ENCODE data around the gene TTC28.
"Not testable (repeated sequence)": the region's sequence is repeated elsewhere in the genome, so short reads cannot be mapped to it uniquely, and the experiment has no call there.

Gene TTC28

DNA sequence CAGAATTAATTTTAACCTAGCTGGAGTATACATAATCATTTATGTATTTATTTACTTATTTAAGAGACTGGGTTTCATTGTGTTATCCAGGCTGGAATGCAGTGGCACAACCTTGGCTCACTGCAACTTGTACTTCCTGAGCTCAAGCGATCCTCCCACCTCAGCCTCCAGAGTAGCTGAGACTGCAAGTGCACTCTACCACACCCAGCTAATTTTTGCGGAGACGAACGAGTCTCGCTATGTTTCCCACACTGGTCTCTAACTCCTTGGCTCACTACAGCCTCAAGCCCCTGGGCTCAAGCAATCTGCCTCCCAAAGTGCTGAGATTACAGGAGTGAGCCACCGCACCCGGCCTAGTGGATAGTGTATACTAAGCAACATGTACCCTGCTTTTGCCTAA, 1.5 kb downstream of the TTC28 start:
- WGBS, 2 experiments, result 90 to 91% methylated on average over 7 of the region's 7 CpGs
- H3K4me3 ChIP-seq (ENCODE audit: insufficient read depth, low read depth, low read length); H3K36me3 ChIP-seq (ENCODE audit: control insufficient read depth, insufficient read depth, low read length); H3K9me3 ChIP-seq (ENCODE audit: control insufficient read depth, low read length); H3K4me1 ChIP-seq (ENCODE audit: control insufficient read depth, insufficient read depth, low read length); H3K27me3 ChIP-seq (ENCODE audit: control insufficient read depth, insufficient read depth, low read length, poor library complexity, severe bottlenecking); H3K27ac ChIP-seq (ENCODE audit: insufficient read depth, low read depth, low read length, poor library complexity, severe bottlenecking): not testable (repeated sequence)

DNA sequence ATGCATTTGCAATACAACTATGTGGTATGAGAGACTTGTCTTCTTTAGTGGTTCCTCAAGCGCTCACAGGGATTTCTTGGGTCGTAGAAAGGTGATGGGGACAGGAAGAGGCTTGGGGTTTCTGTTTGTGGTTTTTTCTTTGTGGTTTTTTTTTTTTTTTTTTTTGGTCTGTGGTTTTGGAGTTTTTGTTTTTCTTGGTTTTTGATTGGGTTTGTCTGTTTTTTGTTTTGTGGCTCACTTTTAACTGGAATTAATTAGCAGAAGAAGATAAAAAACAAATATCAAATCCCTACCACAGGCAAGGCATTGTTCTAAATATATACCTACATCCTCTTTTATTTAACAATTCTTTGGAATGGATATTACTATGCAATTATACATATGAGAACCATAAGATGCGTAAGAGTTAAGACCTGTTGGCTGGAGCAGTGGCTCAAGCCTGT, 5.5 kb downstream of the TTC28 start:
- 85 to 86% methylated on average over 3 of the region's 3 CpGs for WGBS, 2 experiments
- Histone ChIP-seq H3K4me1 (ENCODE audit: control insufficient read depth, insufficient read depth, low read length) (no peaks in the 10 kb centered on the region), H3K27ac (ENCODE audit: insufficient read depth, low read depth, low read length, poor library complexity, severe bottlenecking) (no peak overlapping the region), H3K9me3 (ENCODE audit: control insufficient read depth, low read length) (no peaks in the 10 kb centered on the region), H3K27me3 (ENCODE audit: control insufficient read depth, insufficient read depth, low read length, poor library complexity, severe bottlenecking) (no peaks in the 10 kb centered on the region), H3K36me3 (ENCODE audit: control insufficient read depth, insufficient read depth, low read length) (no peaks in the 10 kb centered on the region), H3K4me3 (ENCODE audit: insufficient read depth, low read depth, low read length) (no peak overlapping the region)

DNA sequence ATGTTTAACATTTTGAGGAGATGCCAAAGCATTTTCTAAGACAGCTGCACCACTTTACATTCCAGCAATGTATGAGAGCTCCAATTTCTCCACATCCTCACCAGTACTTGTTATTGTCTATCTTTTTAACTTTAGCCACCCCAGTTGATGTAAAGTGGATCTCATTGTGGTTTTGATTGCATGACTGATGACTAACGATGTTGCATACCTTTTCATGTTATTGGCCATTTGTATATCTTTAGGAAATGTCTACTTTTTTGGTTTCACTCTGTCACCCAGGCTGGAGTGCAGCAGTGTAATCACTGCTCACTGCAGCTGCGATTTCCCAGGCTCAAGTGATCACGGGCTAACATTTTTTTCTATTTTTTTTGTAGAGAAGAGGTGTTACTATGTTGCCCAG, 8.9 kb downstream of the TTC28 start:
- H3K27ac ChIP-seq (ENCODE audit: insufficient read depth, low read depth, low read length, poor library complexity, severe bottlenecking), result no peak overlapping the region
- H3K4me1 ChIP-seq (ENCODE audit: control insufficient read depth, insufficient read depth, low read length), result no peaks in the 10 kb centered on the region
- 93 to 96% methylated on average over 3 of the region's 3 CpGs for WGBS, 2 experiments
- H3K4me3 ChIP-seq (ENCODE audit: insufficient read depth, low read depth, low read length), result no peak overlapping the region
- no peaks in the 10 kb centered on the region for H3K36me3 ChIP-seq (ENCODE audit: control insufficient read depth, insufficient read depth, low read length)
- H3K27me3 ChIP-seq (ENCODE audit: control insufficient read depth, insufficient read depth, low read length, poor library complexity, severe bottlenecking), result no peaks in the 10 kb centered on the region
- no peaks in the 10 kb centered on the region for H3K9me3 ChIP-seq (ENCODE audit: control insufficient read depth, low read length)

DNA sequence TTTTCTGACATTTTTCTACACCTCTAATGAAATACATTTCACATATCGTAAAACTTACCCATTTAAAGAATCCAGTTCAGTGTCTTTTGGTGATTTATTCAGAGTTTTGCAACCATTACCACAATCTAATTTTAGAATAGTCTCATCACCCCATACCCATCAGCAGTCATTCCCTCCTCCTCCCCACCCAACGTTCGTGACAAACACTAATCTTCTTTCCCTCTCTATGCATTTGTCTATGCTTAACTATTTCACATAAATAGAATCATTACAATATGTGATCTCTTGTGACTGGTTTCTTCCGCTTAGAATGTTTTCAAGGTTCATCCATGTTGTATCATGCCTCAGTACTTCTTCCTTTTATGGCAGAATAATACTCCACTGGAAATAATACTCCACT, 9.5 kb downstream of the TTC28 start:
- Histone ChIP-seq H3K4me3 (ENCODE audit: insufficient read depth, low read depth, low read length) (no peak overlapping the region), H3K36me3 (ENCODE audit: control insufficient read depth, insufficient read depth, low read length) (no peaks in the 10 kb centered on the region), H3K9me3 (ENCODE audit: control insufficient read depth, low read length) (no peaks in the 10 kb centered on the region), H3K27ac (ENCODE audit: insufficient read depth, low read depth, low read length, poor library complexity, severe bottlenecking) (no peak overlapping the region), H3K27me3 (ENCODE audit: control insufficient read depth, insufficient read depth, low read length, poor library complexity, severe bottlenecking) (no peaks in the 10 kb centered on the region), H3K4me1 (ENCODE audit: control insufficient read depth, insufficient read depth, low read length) (no peaks in the 10 kb centered on the region)
- WGBS, 2 experiments, result 93 to 98% methylated on average over 4 of the region's 4 CpGs

DNA sequence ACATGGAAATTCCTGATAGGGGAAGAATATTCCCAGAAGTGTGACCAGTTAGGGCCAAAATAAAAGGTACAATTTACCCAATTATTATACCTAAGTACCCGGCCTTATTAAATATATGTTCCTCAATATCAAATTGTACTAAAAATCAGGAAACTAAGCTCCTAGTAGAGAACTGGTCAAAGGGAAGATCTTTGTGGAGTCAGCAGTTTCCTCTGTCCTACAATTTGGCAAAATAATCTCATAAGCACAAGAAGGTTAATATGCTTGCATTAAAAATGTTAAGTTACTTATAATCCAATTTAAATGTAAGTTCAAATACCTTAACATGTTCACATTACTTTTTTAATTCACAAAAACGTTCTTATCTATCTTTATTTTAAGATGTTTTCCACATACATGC, 10.3 kb downstream of the TTC28 start:
- no peaks in the 10 kb centered on the region for H3K4me1 ChIP-seq (ENCODE audit: control insufficient read depth, insufficient read depth, low read length)
- H3K27ac ChIP-seq (ENCODE audit: insufficient read depth, low read depth, low read length, poor library complexity, severe bottlenecking), result no peak overlapping the region
- H3K9me3 ChIP-seq (ENCODE audit: control insufficient read depth, low read length), result no peaks in the 10 kb centered on the region
- 92 to 100% methylated on average over 1 of the region's 2 CpGs for WGBS, 2 experiments
- H3K27me3 ChIP-seq (ENCODE audit: control insufficient read depth, insufficient read depth, low read length, poor library complexity, severe bottlenecking), result no peaks in the 10 kb centered on the region
- H3K36me3 ChIP-seq (ENCODE audit: control insufficient read depth, insufficient read depth, low read length), result no peaks in the 10 kb centered on the region
- H3K4me3 ChIP-seq (ENCODE audit: insufficient read depth, low read depth, low read length), result no peak overlapping the region

DNA sequence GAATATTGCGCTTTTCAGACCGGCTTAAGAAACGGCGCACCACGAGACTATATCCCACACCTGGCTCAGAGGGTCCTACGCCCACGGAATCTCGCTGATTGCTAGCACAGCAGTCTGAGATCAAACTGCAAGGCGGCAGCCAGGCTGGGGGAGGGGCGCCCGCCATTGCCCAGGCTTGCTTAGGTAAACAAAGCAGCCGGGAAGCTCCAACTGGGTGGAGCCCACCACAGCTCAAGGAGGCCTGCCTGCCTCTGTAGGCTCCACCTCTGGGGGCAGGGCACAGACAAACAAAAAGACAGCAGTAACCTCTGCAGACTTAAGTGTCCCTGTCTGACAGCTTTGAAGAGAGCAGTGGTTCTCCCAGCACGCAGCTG, 16.1 kb downstream of the TTC28 start:
- not testable (repeated sequence) for H3K36me3 ChIP-seq (ENCODE audit: control insufficient read depth, insufficient read depth, low read length); H3K9me3 ChIP-seq (ENCODE audit: control insufficient read depth, low read length); H3K27me3 ChIP-seq (ENCODE audit: control insufficient read depth, insufficient read depth, low read length, poor library complexity, severe bottlenecking); H3K27ac ChIP-seq (ENCODE audit: insufficient read depth, low read depth, low read length, poor library complexity, severe bottlenecking); H3K4me3 ChIP-seq (ENCODE audit: insufficient read depth, low read depth, low read length); H3K4me1 ChIP-seq (ENCODE audit: control insufficient read depth, insufficient read depth, low read length)
- no CpG with 5 or more reads among the region's 13 CpGs for WGBS, 2 experiments

DNA sequence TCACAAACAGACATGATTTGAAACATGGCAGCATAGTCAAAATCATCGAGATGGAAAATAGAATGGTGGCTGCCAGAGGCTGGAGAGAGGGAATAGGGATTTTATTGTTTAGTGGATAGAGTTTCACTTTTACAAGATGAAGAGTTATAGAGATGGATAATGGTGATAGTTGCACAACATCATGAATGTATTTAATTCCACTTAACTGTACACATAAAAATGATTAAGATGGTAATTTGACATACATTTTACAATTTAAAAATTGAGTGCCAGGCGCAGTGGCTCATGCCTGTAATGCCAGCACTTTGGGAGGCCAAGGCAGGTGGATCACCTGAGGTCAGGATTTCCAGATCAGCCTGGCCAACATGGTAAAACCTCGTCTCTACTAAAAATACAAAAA, 21.2 kb downstream of the TTC28 start:
- Histone ChIP-seq H3K36me3 (ENCODE audit: control insufficient read depth, insufficient read depth, low read length) (no peaks in the 10 kb centered on the region), H3K9me3 (ENCODE audit: control insufficient read depth, low read length) (no peaks in the 10 kb centered on the region), H3K4me1 (ENCODE audit: control insufficient read depth, insufficient read depth, low read length) (no peaks in the 10 kb centered on the region), H3K27me3 (ENCODE audit: control insufficient read depth, insufficient read depth, low read length, poor library complexity, severe bottlenecking) (no peaks in the 10 kb centered on the region), H3K27ac (ENCODE audit: insufficient read depth, low read depth, low read length, poor library complexity, severe bottlenecking) (no peak overlapping the region), H3K4me3 (ENCODE audit: insufficient read depth, low read depth, low read length) (no peak overlapping the region)
- 93 to 96% methylated on average over 3 of the region's 3 CpGs for whole genome bisulfite sequencing, 2 experiments

DNA sequence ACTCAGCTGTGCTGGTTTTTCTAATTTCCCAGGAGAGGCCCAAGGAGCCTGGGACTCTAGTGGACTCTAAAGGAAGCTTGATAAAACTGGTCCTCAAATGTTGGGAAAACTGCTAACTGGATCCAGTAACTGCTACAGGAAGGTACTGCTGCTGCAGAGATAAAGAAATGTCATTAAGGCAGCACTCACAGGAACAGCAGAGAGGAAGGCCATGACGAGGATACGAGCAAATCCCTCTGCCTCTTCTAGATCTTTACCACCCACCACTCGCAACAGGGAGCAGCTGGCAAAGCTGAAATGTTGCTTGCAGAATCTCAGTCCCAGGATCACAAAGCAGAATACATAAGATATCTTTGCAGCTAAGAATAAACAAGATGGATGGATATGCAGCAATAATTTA, 23.5 kb downstream of the TTC28 start:
- Histone ChIP-seq H3K27me3 (ENCODE audit: control insufficient read depth, insufficient read depth, low read length, poor library complexity, severe bottlenecking) (no peaks in the 10 kb centered on the region), H3K4me1 (ENCODE audit: control insufficient read depth, insufficient read depth, low read length) (no peaks in the 10 kb centered on the region), H3K4me3 (ENCODE audit: insufficient read depth, low read depth, low read length) (no peak overlapping the region), H3K27ac (ENCODE audit: insufficient read depth, low read depth, low read length, poor library complexity, severe bottlenecking) (no peak overlapping the region), H3K9me3 (ENCODE audit: control insufficient read depth, low read length) (no peaks in the 10 kb centered on the region), H3K36me3 (ENCODE audit: control insufficient read depth, insufficient read depth, low read length) (no peaks in the 10 kb centered on the region)
- 86% methylated on average over 3 of the region's 3 CpGs for WGBS, 2 experiments

DNA sequence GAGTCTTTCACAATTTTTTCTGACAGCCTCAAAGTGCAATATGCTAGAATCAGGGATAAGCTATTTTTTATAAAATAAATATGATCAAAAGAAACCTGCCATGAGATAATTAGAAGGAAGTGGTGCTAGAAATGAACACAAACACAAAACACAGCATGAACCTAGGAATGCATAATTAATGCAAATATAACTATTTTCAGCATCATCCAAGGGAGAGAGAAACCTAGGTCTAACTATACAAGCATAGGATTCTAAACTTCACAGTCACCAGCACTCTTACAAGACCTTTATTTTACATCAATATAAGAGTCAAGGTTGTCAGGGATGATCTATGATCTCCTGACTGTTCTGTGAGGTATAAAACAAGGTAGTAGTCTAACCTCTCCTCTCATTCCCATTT, 29.2 kb downstream of the TTC28 start:
- Histone ChIP-seq H3K27ac (ENCODE audit: insufficient read depth, low read depth, low read length, poor library complexity, severe bottlenecking) (no peak overlapping the region), H3K4me3 (ENCODE audit: insufficient read depth, low read depth, low read length) (no peak overlapping the region), H3K4me1 (ENCODE audit: control insufficient read depth, insufficient read depth, low read length) (no peaks in the 10 kb centered on the region), H3K9me3 (ENCODE audit: control insufficient read depth, low read length) (no peaks in the 10 kb centered on the region), H3K36me3 (ENCODE audit: control insufficient read depth, insufficient read depth, low read length) (no peaks in the 10 kb centered on the region), H3K27me3 (ENCODE audit: control insufficient read depth, insufficient read depth, low read length, poor library complexity, severe bottlenecking) (no peaks in the 10 kb centered on the region)

DNA sequence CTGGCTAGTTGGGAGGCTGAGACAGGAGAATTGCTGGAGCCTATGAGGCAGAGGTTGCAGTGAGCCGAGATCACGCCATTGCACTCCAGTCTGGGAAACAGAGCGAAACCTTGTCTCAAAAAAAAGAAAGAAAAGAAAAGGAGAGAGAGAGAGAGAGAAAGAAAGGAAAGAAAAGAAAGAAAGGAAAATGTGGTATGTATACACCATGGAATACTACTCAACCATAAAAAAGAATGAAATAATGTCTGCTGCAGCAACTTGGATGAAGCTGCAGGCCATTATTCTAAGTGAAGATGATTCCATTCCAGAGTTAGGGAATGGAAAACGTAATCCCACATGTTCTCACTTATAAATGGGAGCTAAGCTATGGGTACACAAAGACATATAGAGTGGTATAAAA, 30.8 kb downstream of the TTC28 start:
- Histone ChIP-seq H3K27ac (ENCODE audit: insufficient read depth, low read depth, low read length, poor library complexity, severe bottlenecking) (no peak overlapping the region), H3K27me3 (ENCODE audit: control insufficient read depth, insufficient read depth, low read length, poor library complexity, severe bottlenecking) (no peaks in the 10 kb centered on the region), H3K36me3 (ENCODE audit: control insufficient read depth, insufficient read depth, low read length) (no peaks in the 10 kb centered on the region), H3K4me1 (ENCODE audit: control insufficient read depth, insufficient read depth, low read length) (no peaks in the 10 kb centered on the region), H3K4me3 (ENCODE audit: insufficient read depth, low read depth, low read length) (no peak overlapping the region), H3K9me3 (ENCODE audit: control insufficient read depth, low read length) (no peaks in the 10 kb centered on the region)
- WGBS, 2 experiments, result 95 to 97% methylated on average over 4 of the region's 4 CpGs

DNA sequence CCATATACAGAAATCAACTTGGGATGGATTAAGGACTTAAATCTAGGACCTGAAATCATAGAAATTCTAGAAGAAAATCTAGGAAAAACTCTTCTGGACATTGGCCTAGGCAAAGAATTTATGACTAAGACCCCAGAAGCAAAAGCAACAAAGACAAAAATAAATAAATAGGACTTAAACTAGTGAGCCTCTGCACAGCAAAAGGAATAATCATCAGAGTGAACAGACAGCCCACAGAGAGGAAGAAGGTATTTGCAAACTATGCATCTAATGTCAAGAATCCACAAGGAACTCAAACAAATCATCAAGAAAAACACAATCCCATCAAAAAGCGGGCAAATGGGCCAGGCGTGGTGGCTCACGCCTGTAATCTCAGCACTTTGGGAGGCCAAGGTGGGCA, 32.4 kb downstream of the TTC28 start:
- Histone ChIP-seq H3K27ac (ENCODE audit: insufficient read depth, low read depth, low read length, poor library complexity, severe bottlenecking) (no peak overlapping the region), H3K4me1 (ENCODE audit: control insufficient read depth, insufficient read depth, low read length) (no peaks in the 10 kb centered on the region), H3K27me3 (ENCODE audit: control insufficient read depth, insufficient read depth, low read length, poor library complexity, severe bottlenecking) (no peaks in the 10 kb centered on the region), H3K4me3 (ENCODE audit: insufficient read depth, low read depth, low read length) (no peak overlapping the region), H3K36me3 (ENCODE audit: control insufficient read depth, insufficient read depth, low read length) (no peaks in the 10 kb centered on the region), H3K9me3 (ENCODE audit: control insufficient read depth, low read length) (no peaks in the 10 kb centered on the region)
- 86 to 92% methylated on average over 3 of the region's 3 CpGs for WGBS, 2 experiments

Measured in ectodermal cell (in vitro differentiated cells).